Gastrocnemius medialis (tissue), 4 donors: ENCODE results near the gene RNF187. TPM values are rescaled to one million over a fixed set of nuclear protein-coding genes. Genes with fewer than 3 reads are reported as not detected.
A peak's percentile ranks its signal among the peaks of the same experiment; 100 is the strongest.
"Not testable (repeated sequence)": the region's sequence is repeated elsewhere in the genome, so short reads cannot be mapped to it uniquely, and the experiment has no call there.

Experiments used
- ATAC-seq, 2 donors: fragments of 150-250 bp; one replicate each; pipeline ENCODE4 v1.9.1; 2016
- DNase-seq, 2 donors: peaks; one replicate each; pipeline ENCODE4 v3.0.0-alpha.2; 2019
- H3K27ac ChIP-seq, 4 donors: fragments of 200-600 bp; sonication (generic); 1 replicate in 1 of 4; 2 replicates in 3 of 4; pipeline ENCODE4 v1.5.1; 2016 to 2018; ENCODE audit warnings: mild to moderate bottlenecking in 2 of 4, moderate library complexity in 1 of 4
- H3K27me3 ChIP-seq, 3 donors: fragments of 200-600 bp; sonication (generic) in 2 of 3; 1 replicate in 1 of 3; 2 replicates in 2 of 3; pipeline versions ENCODE4 v1.5.1 to v1.6.0; 2016 to 2019; ENCODE audit warnings: mild to moderate bottlenecking in 1 of 3, moderate library complexity in 1 of 3
- H3K36me3 ChIP-seq, 2 donors: fragments of 200-600 bp; sonication (generic) in 1 of 2; one replicate each; pipeline ENCODE4 v1.5.1; 2017 to 2018
- H3K4me1 ChIP-seq, 2 donors: fragments of 200-600 bp; sonication (generic) in 1 of 2; one replicate each; pipeline ENCODE4 v1.5.1; 2016 to 2017; ENCODE audit warnings: mild to moderate bottlenecking in 2 of 2
- H3K4me3 ChIP-seq, 4 donors: fragments of 200-600 bp; sonication (generic) in 3 of 4; 1 replicate in 1 of 4; 2 replicates in 3 of 4; pipeline ENCODE4 v1.5.1; 2016 to 2019; ENCODE audit warnings: mild to moderate bottlenecking in 2 of 4
- H3K9me3 ChIP-seq, 3 donors: fragments of 200-600 bp; sonication (generic) in 2 of 3; 1 replicate in 1 of 3; 2 replicates in 2 of 3; pipeline ENCODE4 v1.5.1; 2016 to 2019
- POLR2A ChIP-seq, 2 donors: fragments of 450-650 bp; IDR thresholded peaks; one replicate each; pipeline ENCODE4 v1.6.1; 2017; ENCODE audit warnings: antibody characterized with exemption in 2 of 2, mild to moderate bottlenecking in 2 of 2, moderate library complexity in 2 of 2
- in situ Hi-C, 4 donors: fragments of 200-750 bp; cut with MboI; loops; one replicate each; pipeline versions ENCODE4 v1.15.0 to v1.8.0; 2017; ENCODE audit warnings: low sequenced_read_pairs in 4 of 4
- intact Hi-C: fragments of 100-400 bp; cut with DNase I; formaldehyde crosslinking; loops from one replicate; pipeline ENCODE4 v1.15.1; 2023; ENCODE audit warnings: low total_unique reads
- total RNA-seq, 4 donors: library from RNA; depleted of rRNA; stranded (reverse); fragments of >200 nt; gene quantifications; one replicate each; pipeline versions ENCODE4 v1.1.0 to v1.2.3, GENCODE V29; 2016
- TF ChIP-seq, protein P1 (sequence below), 5 experiments: fragments of 450-650 bp in 3 of 5; fragments of 200-600 bp in 2 of 5; sonication (generic) in 2 of 5; IDR thresholded peaks in 4 of 5; conservative IDR thresholded peaks in 1 of 5; 1 replicate in 4 of 5; 2 replicates in 1 of 5; pipeline ENCODE4 v1.5.1; 2016 to 2019; ENCODE audit warnings: antibody characterized with exemption in 5 of 5, mild to moderate bottlenecking in 3 of 5, moderate library complexity in 3 of 5

RNF187 gene
- total RNA-seq, 4 donors from 2014 or later = 33.5 to 99.8 (median 62.5) TPM

DNA sequence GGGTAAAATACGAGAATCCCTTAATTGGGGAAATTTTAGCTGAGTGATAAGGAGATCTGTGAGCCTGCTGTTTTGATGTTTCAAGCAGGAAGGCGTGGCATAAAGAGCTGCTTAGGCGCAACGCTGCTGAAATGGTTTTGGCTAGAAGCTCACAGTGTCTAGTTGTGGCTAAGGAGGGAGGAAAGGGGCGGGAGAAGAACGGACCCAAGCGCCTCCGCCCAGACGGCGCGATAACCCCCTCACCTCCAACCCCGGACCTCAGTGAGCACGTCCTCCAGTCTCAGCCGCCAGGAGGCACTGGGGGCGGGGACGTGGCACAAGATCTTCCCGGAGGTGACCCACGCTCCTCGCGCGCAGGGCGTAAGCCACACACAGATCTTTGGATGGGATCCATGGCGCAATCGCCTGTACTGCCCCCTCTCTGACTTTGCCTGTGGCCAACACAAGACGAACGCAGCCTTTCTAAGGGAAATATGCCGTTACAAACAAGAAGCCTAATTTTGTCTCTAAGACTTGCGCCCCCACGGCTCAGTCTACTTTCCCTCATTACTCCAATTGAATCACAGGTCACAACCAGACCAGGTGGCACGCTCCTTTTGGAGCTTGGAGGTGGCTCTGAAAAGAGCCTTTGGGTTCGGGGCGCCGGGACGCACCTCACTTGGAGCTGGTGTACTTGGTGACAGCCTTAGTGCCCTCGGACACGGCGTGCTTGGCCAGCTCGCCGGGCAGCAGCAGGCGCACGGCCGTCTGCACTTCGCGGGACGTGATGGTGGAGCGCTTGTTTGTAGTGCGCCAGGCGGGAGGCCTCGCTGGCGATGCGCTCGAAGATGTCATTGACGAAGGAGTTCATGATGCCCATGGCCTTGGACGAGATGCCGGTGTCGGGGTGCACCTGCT lies 23.4 kb upstream of the RNF187 start:
- no peak for DNase-seq
- Histone ChIP-seq H3K36me3 (no peaks in the 10 kb centered on the region), H3K4me1 (no peaks in the 10 kb centered on the region), H3K27me3 (peaks cover 96 to 99% (median 98%) of the 10 kb centered on the region in 3 donors), H3K9me3 (no peaks in the 10 kb centered on the region), H3K27ac (no peak overlapping the region), H3K4me3 (peak overlapping the region in 1 of 4 donors; percentile 16)
- intact Hi-C loops (no loop called here), in situ Hi-C loops (no loop called here)
- ATAC-seq = no peak
- TF ChIP-seq, protein P1, sequence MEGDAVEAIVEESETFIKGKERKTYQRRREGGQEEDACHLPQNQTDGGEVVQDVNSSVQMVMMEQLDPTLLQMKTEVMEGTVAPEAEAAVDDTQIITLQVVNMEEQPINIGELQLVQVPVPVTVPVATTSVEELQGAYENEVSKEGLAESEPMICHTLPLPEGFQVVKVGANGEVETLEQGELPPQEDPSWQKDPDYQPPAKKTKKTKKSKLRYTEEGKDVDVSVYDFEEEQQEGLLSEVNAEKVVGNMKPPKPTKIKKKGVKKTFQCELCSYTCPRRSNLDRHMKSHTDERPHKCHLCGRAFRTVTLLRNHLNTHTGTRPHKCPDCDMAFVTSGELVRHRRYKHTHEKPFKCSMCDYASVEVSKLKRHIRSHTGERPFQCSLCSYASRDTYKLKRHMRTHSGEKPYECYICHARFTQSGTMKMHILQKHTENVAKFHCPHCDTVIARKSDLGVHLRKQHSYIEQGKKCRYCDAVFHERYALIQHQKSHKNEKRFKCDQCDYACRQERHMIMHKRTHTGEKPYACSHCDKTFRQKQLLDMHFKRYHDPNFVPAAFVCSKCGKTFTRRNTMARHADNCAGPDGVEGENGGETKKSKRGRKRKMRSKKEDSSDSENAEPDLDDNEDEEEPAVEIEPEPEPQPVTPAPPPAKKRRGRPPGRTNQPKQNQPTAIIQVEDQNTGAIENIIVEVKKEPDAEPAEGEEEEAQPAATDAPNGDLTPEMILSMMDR (IDR thresholded peaks at IDR 0.05 in 4 of 5, conservative IDR thresholded peaks at IDR 0.05 in 1 of 5) = no peak
- TF ChIP-seq POLR2A (IDR thresholded peaks at IDR 0.05) = no peak

DNA sequence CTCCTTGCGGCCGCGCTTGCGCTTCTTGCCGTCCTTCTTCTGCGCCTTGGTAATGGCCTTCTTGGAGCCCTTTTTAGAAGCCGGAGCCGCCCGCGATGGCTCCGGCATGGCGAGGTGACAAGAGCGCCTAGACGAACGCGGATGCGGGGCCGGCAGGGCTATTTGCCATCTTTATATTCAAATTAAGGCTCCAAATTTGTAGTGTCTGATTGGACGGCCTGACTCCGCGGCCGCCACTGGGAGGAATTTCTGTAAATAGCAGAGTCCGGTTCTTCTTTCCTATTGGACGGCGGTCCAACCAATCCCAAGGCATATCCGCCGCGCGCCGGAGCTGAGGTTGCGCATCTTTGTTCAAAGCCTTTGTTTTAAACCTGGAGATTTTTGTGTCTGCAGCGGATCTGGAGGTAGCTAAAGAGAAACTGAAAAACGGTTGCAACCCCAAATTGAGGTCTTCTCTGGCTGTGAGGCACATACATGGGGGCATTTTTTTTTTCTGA lies 22.6 kb upstream of the RNF187 start:
- no peak for ATAC-seq
- Histone ChIP-seq H3K4me3 (peak overlapping the region in 1 of 4 donors; percentile 16), H3K27me3 (peaks cover 96 to 99% (median 98%) of the 10 kb centered on the region in 3 donors), H3K4me1 (no peaks in the 10 kb centered on the region), H3K27ac (no peak overlapping the region), H3K36me3 (no peaks in the 10 kb centered on the region), H3K9me3 (no peaks in the 10 kb centered on the region)
- DNase-seq = peak in 1 of 2 donors; percentile 21
- intact Hi-C loops = no loop called here
- no peak for TF ChIP-seq POLR2A (IDR thresholded peaks at IDR 0.05)
- TF ChIP-seq, protein P1 (IDR thresholded peaks at IDR 0.05 in 4 of 5, conservative IDR thresholded peaks at IDR 0.05 in 1 of 5) = no peak
- in situ Hi-C loops = no loop called here

DNA sequence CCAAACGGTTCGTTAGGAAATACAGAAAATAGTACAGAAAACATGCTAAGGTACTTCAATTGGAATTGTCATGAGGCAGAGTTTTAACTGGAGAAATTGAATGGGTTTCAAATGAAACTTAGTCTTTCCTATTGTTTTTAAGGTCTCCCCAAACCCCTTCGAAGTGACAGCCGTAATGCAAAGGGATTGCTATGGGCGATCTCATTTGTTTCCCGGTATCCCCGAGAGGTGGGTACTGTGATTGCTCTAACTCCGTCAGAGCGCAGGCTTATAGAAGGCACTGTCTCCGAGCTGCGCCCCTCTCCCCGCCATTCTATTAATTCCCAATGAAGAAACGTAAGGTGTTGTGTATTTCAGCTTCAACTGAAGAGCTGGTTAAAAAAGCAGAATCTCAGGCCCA lies 22.0 kb upstream of the RNF187 start:
- no peak overlapping the region for H3K27ac ChIP-seq
- H3K9me3 ChIP-seq = no peaks in the 10 kb centered on the region
- no peaks in the 10 kb centered on the region for H3K36me3 ChIP-seq
- no peaks in the 10 kb centered on the region for H3K4me1 ChIP-seq
- ATAC-seq (no peak), DNase-seq (no peak)
- in situ Hi-C loops (no loop called here), intact Hi-C loops (no loop called here)
- TF ChIP-seq POLR2A (IDR thresholded peaks at IDR 0.05) = no peak
- TF ChIP-seq, protein P1 (IDR thresholded peaks at IDR 0.05 in 4 of 5, conservative IDR thresholded peaks at IDR 0.05 in 1 of 5) = no peak
- peaks cover 96 to 99% (median 98%) of the 10 kb centered on the region in 3 donors for H3K27me3 ChIP-seq
- no peak overlapping the region for H3K4me3 ChIP-seq

DNA sequence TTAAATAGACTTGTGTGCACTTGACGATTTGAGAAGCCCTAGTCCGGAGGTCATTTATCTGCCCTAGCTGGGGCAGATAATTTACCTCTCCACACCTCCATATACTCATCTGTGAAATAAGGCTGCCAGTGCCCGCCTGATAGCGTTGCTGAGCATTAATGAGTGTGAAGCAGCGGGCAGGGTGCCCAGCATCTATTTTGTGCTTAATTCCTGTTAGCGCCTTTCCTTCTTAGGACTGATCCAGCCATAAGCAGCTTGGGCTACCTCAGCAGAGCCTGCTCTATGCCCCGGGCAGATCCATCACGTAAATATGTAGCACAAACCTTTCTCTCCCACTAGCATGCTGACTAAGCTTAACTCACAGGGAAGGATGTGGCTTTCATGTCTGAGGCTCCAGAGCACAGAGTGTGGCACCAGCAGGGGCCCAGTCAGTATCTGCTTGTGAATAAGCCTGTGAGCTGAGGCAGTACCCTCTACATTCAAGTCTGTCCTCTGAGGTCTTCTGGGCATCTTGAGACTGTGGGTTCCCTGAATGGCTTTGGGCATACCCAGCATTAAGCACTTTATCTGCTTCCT lies 21.5 kb upstream of the RNF187 start:
- Histone ChIP-seq H3K4me3 (no peak overlapping the region), H3K4me1 (no peaks in the 10 kb centered on the region), H3K27me3 (peaks cover 94 to 98% (median 98%) of the 10 kb centered on the region in 3 donors), H3K27ac (no peak overlapping the region), H3K9me3 (no peaks in the 10 kb centered on the region), H3K36me3 (no peaks in the 10 kb centered on the region)
- in situ Hi-C loops (no loop called here), intact Hi-C loops (no loop called here)
- DNase-seq (no peak), ATAC-seq (no peak)
- no peak for TF ChIP-seq POLR2A (IDR thresholded peaks at IDR 0.05)
- TF ChIP-seq, protein P1 (IDR thresholded peaks at IDR 0.05 in 4 of 5, conservative IDR thresholded peaks at IDR 0.05 in 1 of 5) = no peak

DNA sequence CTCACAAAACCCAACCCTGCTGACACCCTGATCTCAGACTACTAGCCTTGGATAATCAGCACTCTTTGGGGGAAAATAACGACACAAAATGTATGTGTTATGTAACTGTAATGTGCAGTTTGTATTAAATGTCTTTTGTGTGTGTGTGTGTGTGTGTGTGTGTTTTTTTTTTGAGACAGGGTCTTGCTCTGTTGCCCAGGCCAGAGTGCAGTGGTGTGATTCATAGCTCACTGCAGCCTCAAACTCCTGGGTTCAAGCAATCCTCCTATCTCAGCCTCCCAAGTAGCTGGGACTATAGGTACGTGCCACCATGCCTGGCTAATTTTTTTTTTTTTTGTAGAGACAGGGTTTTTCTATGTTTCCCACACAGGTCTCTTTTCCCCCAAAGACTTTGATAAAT lies 19.0 kb upstream of the RNF187 start:
- H3K4me3 ChIP-seq, H3K27ac ChIP-seq, H3K9me3 ChIP-seq, intact Hi-C loops, in situ Hi-C loops, H3K36me3 ChIP-seq, DNase-seq, H3K4me1 ChIP-seq, ATAC-seq: not testable (repeated sequence)
- H3K27me3 ChIP-seq = peaks cover 84 to 87% (median 85%) of the 10 kb centered on the region in 3 donors
